DMS53 (cell line): Measurements from ENCODE around the gene IL1A.
A peak's percentile ranks its signal among the peaks of the same experiment; 100 is the strongest.

Experiments used
- DNase-seq: peaks from one replicate; lab custom pipeline; 2025; lab: John Stamatoyannopoulos, UW

Gene IL1A

GRCh38 chr2:112818094-112818902, 34.0 kb upstream of the IL1A start:
- DNase-seq: no peak

DNA sequence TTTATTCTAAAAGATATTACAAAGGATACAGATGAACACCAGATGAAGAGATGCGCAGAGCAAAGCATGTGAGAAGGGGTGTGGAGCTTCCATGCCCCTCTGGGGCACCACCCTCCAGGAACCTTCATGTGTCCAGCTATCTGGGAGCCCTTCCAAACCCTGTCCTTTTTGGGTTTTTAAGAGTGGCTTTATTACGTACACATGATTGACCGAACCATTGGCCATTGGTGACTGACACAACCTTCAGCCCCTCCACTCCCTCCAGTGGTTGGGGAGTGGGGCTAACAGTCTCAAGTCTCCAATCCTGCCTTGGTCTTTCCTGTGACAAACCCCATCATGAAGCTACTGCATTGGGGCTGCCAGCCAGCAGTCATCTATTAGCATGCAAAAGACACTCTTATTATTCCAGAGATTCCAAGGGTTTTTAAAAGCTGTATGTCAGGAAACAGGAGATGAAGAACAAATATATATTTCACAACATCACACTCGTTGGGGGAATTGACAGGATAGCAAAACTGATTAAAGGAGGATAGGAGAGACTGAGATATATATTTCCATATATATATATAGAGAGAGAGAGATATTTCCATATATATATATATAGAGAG, 32.9 kb upstream of the IL1A start:
- DNase-seq: no peak

DNA sequence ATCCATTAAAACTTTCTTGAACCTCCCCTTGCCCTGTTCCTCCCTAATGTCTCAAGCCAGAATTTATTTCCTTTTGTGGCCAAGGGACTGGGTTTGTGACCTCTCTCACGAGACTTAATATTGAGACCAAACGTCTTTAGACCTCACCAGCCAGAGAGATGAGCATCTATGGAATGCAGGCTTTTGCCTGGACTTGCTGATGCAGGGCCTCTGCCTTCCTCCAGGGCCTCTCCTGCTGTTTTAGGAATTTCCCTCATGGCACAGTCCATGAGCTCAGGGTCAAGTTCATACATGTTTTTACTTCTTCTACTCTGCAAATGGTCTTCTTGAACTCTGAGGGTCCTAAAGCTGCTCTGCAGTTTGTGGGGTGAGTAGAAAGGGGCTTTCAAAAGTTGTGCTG, 30.0 kb upstream of the IL1A start:
- no peak for DNase-seq

DNA sequence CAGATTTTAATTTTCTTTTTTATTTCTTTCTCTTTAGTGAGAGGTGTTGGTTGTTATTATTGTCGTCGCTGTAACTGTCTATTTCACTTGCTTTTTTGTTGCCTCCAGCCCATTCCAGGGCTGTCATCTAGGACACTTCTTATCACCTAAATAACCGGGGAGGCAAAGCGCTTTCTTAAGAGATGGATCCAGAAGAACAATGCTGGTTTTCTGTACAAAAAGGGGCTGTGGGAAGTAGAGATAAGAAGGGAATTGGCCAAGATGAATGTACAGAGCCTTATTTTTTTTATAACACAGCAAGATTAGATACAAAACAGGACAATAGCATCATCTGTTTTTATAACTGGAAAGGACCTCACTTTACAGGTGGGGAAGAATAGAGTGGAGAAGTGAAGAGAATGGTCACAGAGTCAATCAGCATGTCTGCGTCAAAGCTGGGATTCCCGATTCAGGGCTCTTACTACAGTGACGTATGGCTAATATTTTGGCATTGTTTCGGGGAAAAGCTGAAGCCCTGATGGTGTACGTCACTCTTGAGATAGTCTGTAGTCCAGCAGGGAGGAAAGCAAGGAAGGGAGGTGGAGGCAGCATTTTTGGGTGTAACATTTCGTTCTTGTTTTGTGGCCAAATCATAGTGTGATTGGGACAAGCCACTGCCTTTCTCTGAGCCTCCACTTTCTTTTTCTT, 29.1 kb upstream of the IL1A start:
- no peak for DNase-seq

DNA sequence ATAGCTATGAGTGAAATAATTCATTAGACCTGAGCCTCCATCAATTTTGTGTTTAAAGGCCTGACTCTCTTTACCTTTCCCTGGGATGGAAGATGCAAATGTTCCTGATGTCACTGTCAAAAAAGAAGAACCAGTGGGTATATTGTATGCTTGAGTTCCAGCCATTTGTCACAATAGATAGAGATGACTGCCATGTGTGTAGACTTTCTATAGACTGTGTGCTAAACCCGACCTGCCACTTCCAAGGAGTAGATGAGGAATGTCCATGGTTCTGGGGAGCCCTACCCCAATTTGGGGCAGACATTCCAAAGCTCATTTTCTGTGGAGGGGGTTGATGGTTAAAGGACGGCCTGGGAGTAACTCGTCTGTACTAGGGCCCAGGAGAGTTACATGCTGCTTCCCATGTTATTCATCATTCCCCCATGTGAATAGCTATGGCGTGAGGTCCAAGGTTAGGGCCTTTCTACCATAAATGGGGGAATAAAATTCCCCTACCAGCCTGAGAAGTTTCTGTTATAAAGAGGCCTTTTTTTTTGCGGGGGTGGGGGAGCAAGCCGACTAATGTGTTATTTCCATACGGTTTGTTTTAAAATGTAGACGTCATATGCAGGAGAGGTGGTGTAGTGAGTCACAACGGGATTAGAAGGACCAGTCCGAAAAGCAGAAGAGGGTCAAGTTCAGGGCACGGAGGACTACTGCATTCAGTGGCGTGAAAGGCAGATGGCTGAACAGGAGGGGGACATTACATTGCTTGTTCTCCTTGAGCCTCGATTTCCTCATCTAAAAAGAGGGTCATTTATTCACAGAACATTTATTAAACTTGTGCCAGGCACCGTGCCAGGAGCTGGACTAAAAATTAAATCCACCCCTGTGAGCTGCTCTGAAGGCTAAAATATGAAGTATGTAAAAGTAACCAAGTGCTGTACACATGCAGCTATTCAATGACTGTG, 28.3 kb upstream of the IL1A start:
- DNase-seq: no peak

DNA sequence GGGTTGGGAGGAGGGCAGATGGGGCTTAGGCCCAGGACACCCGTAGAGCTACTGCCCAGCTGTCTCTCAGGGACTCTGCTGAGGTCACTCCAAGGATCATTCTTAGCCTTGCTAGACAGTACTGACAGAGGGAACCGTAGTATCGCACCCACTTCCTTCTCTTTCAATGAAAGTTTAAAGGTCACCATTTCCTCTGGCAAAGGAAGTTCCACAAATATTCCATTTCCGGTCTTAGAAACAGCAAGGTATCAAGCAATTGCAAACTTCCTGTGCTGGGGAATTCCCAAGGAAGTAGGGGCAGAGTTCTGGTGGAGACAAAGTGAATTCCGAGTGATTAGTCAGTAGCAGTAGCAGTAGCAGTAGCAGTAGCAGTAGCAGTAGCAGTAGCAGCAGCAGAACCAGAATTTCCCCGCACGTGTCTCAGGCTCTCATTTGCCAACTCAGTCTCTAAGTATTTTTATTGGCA, 27.6 kb upstream of the IL1A start:
- peak; percentile 32 for DNase-seq

DNA sequence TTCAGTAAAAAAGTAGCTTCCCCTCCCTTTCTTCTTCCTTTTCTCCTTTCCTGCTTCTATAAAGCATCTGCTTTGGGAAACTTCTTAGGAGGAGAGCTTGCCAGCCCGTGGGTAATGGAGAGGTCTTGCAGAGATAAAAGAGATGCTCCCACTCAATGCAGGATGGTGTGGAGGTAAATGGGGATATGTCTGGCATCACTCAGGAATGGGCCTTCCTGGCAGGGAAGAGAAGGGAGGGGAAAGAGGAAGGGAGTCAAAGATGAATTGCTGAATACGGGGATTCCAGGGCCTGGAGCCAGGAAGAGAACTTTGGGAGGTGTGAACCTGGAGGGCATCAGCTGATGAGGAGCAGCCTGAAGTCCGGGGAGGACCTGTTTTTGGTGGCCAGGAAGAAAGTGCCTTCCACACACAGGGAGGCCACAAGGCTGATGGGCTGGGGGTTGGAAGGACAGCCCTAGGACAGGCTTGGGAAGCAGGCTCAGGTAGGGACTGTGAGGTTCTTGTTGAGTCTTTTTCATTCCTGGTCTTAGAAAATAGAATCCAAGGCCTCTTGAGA, 27.1 kb upstream of the IL1A start:
- DNase-seq: no peak

- no peak for DNase-seq
Measured at GRCh38 chr2:112809112-112809511, 24.8 kb upstream of the IL1A start.

DNA sequence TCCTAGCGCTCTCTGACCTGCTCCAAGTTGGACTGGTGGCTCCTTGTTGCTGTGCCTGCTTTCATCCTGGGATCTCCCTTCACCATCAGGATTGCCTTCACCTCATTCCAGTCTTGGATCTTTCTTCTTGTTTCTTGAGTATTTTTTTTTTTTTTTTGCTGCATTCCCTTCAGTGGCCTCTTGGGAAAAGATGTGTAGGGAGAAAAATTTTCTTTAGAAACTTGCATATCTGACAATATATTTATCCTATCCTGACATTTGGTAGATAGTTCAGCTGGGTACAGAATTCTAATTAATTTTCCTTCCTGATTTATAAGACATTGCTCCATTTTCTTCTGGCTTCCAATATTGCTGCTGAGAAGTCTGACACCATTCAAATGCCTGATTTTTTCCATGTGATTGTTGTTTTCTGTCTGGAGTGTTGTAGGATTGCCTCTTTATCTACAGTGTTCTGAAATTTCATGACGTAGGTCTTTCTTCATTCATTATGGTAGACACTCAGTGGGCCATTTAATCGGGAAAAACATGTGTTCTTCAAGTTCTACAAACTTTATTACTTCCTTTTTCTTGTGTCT, 23.0 kb upstream of the IL1A start:
- peak; percentile 22 for DNase-seq

DNA sequence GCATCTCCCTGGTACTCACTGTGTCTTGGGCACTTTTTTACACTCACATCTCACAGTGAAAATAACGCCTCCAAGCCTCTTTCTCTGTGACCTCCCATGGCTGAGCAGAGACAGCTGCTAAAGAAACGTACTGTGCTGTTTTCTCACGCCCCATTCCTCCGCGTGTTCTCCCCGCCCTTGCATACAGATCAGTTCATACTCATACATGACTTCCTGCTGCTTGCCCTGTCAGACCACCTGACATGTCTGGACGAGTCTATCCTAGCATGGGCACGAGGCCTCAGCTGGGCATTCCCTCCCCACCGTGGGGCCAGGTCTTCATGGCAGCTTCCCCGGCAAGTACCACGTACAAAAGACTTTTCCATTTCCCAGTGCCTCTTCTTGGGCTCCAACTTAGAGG, 21.2 kb upstream of the IL1A start:
- DNase-seq: no peak

DNA sequence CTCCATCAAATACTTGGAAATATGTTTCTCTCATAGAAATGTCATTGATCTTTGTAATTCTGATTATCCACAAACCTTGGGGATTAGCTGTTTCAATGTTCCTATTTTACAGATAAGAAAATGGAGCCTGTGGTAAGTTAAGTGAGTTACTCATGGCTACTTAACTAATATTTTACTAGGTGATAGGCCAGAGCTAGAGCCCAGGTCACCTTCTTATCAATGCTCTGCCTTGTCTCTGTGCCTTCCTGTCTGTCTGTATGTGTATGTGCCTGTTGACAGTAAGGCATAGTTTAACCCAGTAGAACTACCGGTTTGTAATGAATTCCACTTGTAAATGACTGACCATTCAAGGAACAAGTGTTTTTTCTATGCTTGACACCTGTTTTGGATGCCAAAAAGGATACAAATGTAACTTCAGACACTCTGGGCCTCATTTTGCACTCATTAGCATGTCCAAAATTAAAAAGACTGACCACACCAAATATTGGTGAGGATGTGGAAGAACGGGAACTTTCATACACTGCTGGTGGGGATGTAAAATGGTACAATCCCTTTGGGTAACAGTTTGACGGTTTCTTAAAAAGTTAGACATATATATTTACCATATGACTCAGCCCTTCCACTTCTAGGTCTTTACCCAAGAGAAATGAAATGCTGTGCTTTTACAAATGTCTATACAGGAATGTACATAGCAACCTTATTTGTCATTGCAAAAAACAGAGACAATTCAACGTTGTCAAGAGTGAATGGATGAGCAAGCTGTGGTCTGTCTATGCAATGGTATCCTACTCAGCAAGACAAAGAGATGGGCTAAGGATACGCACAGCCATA, 19.6 kb upstream of the IL1A start:
- DNase-seq: peak; percentile 83

DNA sequence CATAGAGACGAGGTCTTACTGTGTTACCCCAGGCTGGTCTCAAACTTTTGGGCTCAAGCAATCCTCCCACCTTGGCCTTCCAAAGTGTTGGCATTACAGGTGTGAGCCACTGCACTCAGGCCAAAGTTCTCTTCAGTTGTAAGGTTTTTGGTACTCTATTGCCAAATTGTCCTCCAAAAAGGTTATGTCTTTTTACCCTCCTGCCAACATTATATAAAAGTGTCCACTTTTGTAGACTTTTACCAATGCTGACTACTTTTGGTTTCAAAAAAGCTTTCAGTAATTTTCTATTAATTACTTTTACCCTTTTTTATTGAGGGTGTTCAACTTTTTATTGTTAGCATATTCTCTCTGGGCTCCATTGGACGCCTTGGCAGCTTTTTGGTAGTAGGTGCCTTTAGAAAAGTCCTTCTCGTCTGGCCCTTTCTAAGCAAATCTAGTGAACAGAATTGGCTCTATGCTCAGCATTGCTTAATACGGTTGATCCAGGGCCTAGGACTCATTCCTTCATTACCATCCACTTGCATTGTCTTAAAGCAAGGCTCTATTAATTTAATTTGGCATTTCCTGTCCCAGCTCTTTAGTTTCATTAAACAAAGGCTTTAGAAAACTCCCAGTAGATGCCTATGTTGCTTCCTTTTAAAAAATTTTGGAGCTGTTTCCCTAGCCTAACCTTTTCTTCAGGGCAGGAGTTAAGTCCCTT, 16.7 kb upstream of the IL1A start:
- DNase-seq: no peak

DNA sequence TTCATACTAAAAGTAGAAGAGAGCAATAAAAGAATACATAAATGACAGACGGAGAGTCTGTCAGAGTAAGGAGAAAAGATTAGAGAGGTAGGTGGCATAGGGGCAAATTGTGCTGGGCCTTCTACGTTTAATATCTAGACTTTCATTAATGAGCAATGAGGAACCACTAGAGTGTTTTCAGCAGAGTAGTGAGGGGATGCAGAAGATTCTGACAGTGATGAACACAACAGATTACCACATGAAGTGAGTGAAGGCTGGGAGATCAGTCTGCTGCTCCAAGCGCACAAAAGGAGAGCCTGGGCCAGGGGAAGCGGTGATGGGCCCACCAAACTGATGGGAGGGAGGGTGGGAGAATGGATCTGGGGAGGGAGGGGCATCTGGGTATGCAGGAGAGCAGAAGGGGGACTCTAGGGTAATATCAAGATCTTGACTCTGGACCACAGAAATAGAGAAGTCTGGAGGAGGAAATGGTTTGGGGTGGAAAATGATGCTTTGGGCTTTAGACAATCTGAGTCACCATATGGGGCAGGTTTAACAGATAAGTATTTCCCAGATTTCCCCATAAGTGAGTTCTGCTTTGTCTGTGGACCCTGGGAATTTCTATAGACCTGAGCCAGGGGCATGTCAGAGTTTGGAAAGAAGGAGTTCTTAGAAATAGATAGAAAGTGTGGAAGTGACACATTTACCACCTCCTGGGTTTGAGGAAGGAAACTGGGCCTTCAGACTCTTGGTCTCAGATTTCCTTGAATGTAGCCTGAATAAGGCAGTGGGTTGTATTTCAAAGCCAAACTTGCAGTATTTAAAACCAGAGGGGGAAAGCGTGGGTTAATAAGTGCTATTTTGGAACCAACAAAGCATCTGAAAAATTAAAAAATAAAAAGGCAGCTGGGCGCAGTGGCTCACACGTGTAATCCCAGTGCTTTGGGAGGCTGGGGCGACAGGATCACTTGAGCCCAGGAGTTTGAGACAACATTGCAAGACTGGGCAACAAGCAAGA, 15.0 kb upstream of the IL1A start:
- DNase-seq: no peak

- no peak for DNase-seq
Measured at GRCh38 chr2:112796486-112796885, 12.2 kb upstream of the IL1A start.

- DNase-seq: peak; percentile 88
Measured at GRCh38 chr2:112795774-112796173, 11.5 kb upstream of the IL1A start.

GRCh38 chr2:112794841-112795240, 10.5 kb upstream of the IL1A start:
- no peak for DNase-seq

- DNase-seq: peak; percentile 66
Measured at GRCh38 chr2:112794131-112794733, 9.9 kb upstream of the IL1A start.

DNA sequence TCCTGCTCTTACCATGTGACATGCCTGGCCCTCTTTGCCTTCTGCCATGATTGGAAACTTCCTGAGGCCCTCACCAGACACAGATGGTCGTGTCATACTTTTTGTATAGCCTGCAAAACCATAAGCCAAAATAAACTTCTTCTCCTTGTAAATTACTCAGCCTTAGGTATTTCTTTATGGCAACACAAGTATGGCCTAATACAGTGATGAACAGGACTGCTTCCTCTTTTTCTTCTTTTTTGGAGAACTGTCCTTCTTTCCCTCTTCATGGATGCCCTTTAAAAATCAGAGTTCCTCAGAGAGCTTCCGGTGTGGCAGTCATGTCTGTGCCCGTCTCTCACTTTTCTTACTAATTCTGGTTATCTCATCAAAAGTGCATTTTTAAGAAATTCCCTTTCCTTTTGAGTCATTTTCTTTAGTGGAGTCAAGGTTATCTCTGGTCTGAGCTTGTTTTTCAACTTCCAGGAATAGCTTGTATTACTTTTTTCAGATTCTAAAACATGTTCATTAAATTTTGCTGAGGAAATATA, 9.2 kb upstream of the IL1A start:
- DNase-seq: no peak
